Right renal cortex interstitium (tissue), 3 donors: ENCODE results near the gene SPRED2. TPM values are rescaled to one million over a fixed set of nuclear protein-coding genes. Genes with fewer than 3 reads are reported as not detected.
A peak's percentile ranks its signal among the peaks of the same experiment; 100 is the strongest.

ENCODE experiments used
- DNase-seq, 3 donors: peaks; one replicate each; pipeline ENCODE4 v3.0.0-alpha.2; 2013; ENCODE audit warnings: low read depth in 3 of 3, low spot score in 2 of 3
- polyA plus RNA-seq, 3 donors: library from polyadenylated mRNA; unstranded; fragments of 120-200 nt; gene quantifications; one replicate each; pipeline ENCODE4 v1.2.1, GENCODE V29; 2013; ENCODE audit not compliant: insufficient read length in 3 of 3

The SPRED2 gene
- polyA plus RNA-seq, 3 donors, result 36.0 to 38.3 (median 37.2) TPM

- DNase-seq, result no peak
Observed at GRCh38 chr2:65443509-65444186, 11.2 kb upstream of the SPRED2 start.

- no peak for DNase-seq
Observed at GRCh38 chr2:65442420-65443020, 10.1 kb upstream of the SPRED2 start.

DNA sequence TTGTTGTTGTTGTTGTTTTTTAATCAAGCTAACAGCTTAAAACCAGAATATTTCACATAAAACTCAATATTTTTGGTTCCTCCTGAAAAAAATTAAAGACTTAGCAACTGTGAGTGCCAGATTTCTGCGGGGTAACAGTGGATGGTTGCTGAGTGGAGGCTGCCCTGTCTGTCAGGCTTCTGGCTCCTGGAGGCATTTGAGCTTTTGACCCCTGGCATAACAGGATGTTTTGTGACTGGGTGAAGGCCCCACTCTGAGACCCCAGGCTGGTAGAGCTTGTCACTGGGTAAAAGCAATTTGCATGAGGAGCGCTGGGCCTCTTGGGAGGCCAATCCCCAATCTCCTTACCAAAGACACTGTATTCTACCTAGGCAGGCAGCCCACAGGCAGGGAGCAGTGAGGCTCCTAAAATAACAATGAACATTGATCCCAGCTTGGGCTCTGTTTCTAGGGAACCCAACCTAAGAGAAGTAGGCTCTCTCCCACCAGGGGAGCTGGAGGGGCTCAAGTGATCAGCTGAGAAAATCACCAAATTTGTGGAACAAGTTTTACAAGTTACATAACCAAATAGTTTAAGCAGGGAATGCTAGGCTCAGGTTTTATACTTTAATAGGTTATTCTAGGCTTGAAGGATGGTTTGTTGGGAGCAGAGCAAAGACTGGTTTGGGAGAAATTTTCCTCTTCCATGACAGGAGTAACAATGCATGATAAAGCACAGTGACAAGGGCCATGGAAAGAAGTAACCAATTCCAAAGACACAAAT is 5.9 kb upstream of the SPRED2 start:
- no peak for DNase-seq

- no peak for DNase-seq
Observed at GRCh38 chr2:65437392-65438135, 5.2 kb upstream of the SPRED2 start.

DNA sequence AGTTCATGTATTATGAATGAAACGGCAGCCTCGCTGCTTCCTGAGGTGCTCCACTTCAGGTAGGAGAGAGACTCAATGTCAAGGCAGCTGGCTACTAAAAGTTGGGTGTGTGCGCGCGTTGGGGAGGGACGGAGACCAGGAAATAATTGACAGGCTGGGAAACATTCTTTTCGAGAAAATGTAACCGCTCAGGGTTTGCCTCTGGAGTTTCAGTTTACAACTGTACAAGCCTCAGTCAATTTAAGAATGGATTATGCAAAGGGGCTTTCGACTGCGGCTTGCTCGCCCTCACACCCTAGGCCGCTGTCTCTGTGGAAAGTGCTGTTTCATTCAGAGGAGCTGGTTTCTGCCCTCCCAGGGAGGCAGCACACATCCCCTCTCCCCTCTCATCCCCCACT is 4.4 kb upstream of the SPRED2 start:
- peak in 2 of 3 donors; percentile 18 to 52 for DNase-seq

DNA sequence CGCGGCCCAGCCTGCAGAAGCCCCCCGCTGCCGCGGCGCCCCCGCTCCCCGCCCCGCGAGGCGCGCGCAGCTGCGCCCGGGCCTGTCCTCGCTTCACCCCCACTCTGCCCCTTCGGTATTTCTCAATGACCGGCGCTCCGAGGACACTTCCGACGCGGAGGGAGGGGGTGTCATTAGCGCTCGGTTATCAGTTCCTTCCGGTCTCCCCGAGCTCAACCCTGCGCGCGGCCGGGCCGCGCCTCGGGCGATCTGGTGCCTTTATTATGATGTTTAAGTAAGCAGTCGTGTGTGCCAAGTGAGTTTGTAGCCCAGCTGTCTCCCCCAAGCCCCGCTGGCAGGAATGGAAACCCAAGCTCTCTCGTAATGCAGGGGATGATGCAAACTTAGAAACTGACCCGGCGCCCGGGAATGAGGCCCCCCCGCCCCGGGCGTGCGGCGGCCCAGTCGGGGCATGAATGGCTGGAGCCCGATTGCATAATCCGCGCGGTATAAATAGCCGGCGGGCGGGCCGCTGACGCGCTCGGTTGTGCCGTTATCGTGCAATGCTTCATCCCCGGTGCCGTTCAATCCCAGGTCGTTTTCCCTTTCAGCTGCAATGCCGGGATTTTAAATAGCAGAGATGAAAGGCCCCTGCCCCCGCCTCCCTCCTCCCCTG is 3.9 kb upstream of the SPRED2 start:
- peak in 2 of 3 donors; percentile 72 to 73 for DNase-seq

GRCh38 chr2:65435625-65436168 is 3.3 kb upstream of the SPRED2 start:
- peak in 1 of 3 donors; percentile 82 for DNase-seq

- DNase-seq, result no peak
Observed at GRCh38 chr2:65434592-65435241, 2.3 kb upstream of the SPRED2 start.

- peak in 2 of 3 donors; percentile 27 to 45 for DNase-seq
Observed at GRCh38 chr2:65431421-65432226, 775 bp downstream of the SPRED2 start.

- peak in 2 of 3 donors; percentile 44 to 45 for DNase-seq
Observed at GRCh38 chr2:65430603-65431420, 1.6 kb downstream of the SPRED2 start.

- DNase-seq, result no peak
Observed at GRCh38 chr2:65429786-65430602, 2.4 kb downstream of the SPRED2 start.

DNA sequence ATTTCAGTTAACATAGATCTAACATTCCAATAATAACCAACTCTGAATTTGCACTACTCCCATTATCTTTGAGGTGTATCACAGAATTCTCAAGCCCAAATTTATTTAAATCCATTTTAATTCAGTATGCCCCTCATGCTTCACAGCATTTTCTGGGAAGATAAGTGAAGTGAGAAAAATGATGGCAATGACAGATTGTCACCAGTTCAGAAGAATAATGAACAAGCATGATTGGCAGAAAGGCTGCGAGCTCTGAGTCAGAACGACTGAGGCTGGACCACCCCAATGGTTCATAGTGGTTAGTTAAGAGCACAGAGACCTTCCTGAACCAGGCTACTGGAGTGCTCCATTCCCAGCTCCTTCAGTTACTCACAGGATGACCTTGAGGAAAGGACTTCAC is 4.9 kb downstream of the SPRED2 start:
- DNase-seq, result no peak

GRCh38 chr2:65425276-65425675 is 7.1 kb downstream of the SPRED2 start:
- DNase-seq, result no peak

GRCh38 chr2:65424391-65424790 is 8.0 kb downstream of the SPRED2 start:
- no peak for DNase-seq

DNA sequence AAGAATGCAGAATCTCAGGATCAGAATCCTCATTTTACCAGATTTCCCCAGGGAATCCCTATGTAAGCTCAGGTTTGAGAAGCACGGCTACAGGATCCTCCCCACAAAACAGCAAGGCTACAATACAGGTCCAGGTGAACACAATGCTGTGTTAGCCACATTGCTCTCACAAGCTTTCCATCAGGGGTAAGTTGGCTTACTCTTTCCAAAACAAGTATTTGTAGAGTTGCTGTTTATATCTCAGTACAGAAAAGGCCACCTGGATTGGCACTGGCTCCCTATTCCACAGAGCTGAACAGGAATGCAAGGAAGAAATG is 11.0 kb downstream of the SPRED2 start:
- DNase-seq, result no peak

- no peak for DNase-seq
Observed at GRCh38 chr2:65420712-65421431, 11.5 kb downstream of the SPRED2 start.
